GM20000 (cell line): ENCODE results near the gene KIF26B.

Experiments
- DNase-seq: peaks from one replicate; pipeline ENCODE4 v3.0.0; 2012; ENCODE audit warnings: low spot score
- TF ChIP-seq, protein P1 (sequence below): IDR thresholded peaks from 2 replicates; pipeline ENCODE4 v1.5.1; 2012; ENCODE audit warnings: mild to moderate bottlenecking, control low read depth; ENCODE audit errors: extremely low read depth, missing control alignments

KIF26B gene

DNA sequence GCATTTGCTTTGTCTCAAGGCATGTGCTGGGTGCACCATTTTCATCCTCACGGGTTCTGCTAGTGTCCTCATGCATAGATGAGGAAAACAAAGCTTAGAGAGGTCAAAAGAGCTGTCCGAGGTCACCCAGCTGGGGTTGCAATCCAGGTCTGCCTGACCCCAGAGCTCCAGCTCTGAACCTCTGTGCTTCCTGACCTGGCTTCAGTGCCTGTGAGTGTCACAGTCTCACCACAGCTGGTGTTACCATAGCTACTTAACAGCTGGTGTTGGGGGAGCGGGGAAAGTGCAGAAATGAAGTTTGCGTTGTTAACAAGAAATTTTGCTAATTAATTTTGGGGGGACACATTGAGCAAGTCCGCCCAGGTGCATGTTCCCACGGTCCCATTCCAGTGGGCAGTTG is 328.5 kb downstream of the KIF26B start:
- TF ChIP-seq, protein P1, sequence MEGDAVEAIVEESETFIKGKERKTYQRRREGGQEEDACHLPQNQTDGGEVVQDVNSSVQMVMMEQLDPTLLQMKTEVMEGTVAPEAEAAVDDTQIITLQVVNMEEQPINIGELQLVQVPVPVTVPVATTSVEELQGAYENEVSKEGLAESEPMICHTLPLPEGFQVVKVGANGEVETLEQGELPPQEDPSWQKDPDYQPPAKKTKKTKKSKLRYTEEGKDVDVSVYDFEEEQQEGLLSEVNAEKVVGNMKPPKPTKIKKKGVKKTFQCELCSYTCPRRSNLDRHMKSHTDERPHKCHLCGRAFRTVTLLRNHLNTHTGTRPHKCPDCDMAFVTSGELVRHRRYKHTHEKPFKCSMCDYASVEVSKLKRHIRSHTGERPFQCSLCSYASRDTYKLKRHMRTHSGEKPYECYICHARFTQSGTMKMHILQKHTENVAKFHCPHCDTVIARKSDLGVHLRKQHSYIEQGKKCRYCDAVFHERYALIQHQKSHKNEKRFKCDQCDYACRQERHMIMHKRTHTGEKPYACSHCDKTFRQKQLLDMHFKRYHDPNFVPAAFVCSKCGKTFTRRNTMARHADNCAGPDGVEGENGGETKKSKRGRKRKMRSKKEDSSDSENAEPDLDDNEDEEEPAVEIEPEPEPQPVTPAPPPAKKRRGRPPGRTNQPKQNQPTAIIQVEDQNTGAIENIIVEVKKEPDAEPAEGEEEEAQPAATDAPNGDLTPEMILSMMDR, result no peak
- DNase-seq, result no peak

DNA sequence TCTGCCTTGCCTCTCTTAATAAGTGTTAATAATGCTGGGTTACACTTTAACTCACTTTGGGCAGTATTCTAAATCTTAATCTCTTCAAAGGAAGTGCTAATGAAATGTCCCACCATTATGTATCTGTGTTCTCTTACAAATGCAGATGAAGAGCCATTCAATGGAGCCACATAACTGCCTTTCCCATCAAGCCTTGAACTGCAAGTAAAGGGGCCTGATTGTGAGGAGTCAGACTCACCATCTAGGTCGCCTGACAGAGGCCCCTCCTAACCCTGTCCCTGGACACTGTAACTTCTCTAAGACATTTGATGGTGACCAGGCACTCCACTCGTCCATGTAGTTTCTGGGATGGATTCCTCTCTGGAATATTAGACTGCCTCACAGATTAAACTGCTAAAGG is 329.4 kb downstream of the KIF26B start:
- DNase-seq, result no peak
- TF ChIP-seq, protein P1, result no peak

DNA sequence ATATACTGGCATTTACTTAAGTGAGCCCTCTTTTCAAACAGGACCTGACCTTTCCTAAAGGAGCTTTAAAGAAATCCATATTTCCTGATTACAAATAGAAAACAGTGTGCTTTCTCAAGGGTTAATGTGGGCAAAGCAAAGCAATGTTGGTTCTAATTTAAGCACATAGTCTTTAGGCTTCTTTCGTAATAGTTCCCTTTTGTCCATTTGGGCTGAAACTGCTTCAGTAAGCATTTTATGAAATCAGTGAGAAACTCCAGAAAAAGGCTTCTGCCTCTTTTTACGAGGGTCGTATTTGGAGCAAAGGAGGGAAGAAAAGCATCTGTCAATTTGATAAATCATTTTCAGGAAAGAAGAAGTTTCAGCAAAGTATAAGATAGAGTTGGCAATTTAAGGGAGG is 331.2 kb downstream of the KIF26B start:
- DNase-seq, result no peak
- TF ChIP-seq, protein P1, result no peak

DNA sequence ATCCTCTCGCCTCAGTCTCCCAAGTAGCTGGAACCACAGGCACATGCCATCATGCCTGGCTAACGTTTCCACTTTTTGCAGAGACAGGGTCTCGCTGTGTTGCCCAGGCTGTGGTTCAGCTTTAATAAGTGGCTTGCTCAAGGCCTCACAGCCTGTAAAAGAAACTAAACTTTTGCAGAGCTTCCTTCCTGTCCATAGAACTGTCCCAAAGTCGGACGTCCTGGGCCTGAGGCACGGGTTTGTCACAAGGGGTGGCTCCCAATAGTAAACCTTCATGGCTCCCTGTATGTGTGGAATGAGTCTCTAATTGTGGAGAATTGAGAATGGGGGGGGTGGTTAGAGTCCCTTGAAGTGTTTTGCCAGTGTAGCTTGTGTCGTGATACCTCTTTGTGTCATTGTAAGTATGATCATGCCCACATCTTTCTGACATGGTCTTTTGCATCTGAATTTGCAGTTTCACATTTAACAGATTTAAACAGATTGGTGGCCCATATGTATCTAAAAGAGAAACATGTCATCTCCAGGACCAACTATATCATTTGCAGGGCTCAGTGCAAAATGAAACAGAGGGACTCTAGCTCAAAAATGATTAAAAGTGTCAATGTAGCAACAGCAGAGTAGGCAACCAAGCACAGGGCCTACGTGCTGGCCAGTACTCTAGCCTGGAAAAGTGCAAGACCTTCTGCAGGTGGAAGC is 332.1 kb downstream of the KIF26B start:
- no peak for DNase-seq
- TF ChIP-seq, protein P1, result no peak

DNA sequence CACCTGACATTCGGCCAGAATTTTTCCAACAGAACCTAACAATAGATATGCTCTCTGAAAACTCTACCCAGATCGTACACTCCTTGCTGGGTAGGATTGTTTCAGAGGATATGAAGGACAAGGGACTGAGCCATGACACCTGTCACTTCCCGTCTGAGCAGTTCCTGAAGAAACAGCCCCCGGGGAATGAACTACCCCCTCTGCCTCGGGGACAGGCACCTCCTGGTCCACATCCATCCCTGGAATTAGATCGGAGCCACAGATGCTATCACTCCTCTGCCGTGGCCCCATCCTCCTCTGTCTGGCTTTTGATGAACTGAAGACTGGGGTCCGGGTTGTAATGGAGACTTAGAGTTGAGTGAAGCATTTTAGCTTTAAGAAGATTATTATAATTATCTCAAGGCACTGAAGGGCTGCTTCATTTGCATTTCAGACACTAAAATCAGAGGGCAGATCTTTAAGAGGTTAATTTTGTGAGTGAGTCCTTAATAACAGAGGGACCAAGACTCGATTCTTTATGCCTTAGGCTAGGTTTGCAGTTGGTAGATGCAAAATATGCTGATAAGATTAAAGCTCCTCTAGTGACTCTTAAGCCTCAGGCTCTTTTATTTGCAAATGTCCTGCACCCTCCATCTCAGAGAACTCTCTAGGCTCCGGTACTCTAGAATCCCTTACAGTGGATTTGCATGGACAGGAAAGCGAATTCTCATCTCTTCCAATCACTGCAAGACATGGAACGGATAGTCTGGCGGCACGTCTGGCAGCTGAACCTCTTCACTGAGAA is 333.8 kb downstream of the KIF26B start:
- TF ChIP-seq, protein P1, result no peak

DNA sequence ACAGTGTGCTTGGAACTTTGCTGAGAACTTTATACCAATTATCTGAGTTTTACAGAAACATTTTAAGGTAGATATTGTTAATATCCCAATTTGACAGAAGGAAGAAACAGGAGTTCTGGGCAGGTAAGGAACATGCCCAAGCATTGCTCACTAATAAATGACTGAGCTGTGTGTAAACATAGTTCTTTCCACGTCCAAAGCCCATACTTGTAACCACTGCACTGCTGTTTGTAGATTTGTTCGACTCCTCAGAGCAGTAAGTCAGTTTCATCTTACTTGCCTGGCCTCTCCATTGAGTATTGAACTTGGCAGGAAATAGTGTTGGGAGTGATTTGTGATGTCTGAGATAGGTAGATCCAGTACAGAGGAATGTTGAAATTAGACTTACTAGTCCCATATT is 335.1 kb downstream of the KIF26B start:
- DNase-seq, result no peak
- TF ChIP-seq, protein P1, result no peak

More for the DNA sequence above, 333.8 kb downstream of the KIF26B start:
- no peak for DNase-seq

DNA sequence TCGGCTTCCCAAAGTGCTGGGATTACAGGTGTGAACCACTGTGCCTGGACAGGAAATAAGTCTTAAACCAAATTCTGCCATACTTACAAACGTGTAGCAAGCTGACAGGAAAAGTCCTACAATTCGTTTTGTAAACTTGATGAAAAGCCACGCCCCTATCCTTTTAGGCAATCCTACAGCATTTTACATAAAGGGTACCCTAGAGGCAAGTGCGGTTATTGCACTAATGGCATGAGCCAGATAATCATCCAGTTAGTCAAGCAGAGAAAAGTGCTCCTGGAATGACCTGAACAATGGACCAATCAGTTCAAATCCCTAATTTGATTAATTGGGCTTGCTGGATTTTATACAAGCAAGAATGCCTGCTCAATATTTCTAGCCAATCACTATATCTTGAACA is 338.2 kb downstream of the KIF26B start:
- TF ChIP-seq, protein P1, result no peak
- DNase-seq, result no peak
